K562 (cell line): ENCODE data around the gene RAD50.

Experiments
- NFE2 ChIP-seq: IDR thresholded peaks from 2 replicates; pipeline ENCODE4 v1.6.1; 2014; ENCODE audit warnings: antibody characterized with exemption, low read depth
- ZBTB17 ChIP-seq: fragments of 450-650 bp; formaldehyde crosslinking; IDR thresholded peaks from 2 replicates; pipeline ENCODE4 v1.4.0; 2020; ENCODE audit warnings: mild to moderate bottlenecking
- ZNF24 ChIP-seq: fragments of 450-650 bp; IDR thresholded peaks from 2 replicates; pipeline ENCODE4 v1.6.1; 2016
- ZNF780A ChIP-seq: fragments of 250-450 bp; sonication (Bioruptor Pico); IDR thresholded peaks from 2 replicates; pipeline ENCODE4 v1.5.0; 2021; ENCODE audit warnings: mild to moderate bottlenecking
- TF ChIP-seq, protein P1 (sequence below): fragments of 250-450 bp; sonication (Bioruptor Pico); IDR thresholded peaks from 2 replicates; pipeline ENCODE4 v1.5.0; 2020; ENCODE audit warnings: mild to moderate bottlenecking, borderline replicate concordance
- TF ChIP-seq, protein P2 (sequence below): fragments of 450-650 bp; formaldehyde crosslinking; IDR thresholded peaks from 2 replicates; pipeline ENCODE4 v1.4.0; 2022; ENCODE audit warnings: missing genetic modification characterization
- TF ChIP-seq, protein P3 (sequence below): fragments of 250-450 bp; sonication (Bioruptor Pico); IDR thresholded peaks from 2 replicates; pipeline ENCODE4 v1.4.0; 2020; ENCODE audit warnings: mild to moderate bottlenecking, moderate library complexity, borderline replicate concordance
- TF ChIP-seq, protein P4 (sequence below), 3 experiments: IDR thresholded peaks in 2 of 3; conservative IDR thresholded peaks in 1 of 3; 2 replicates each; pipeline ENCODE4 v1.5.1; 2011 to 2012; ENCODE audit warnings: low read length in 3 of 3, mild to moderate bottlenecking in 3 of 3, control low read depth in 2 of 3, improper control_type of control experiment in 1 of 3, inconsistent platforms in 1 of 3, low read depth in 1 of 3, mixed read lengths in 1 of 3, moderate library complexity in 1 of 3; ENCODE audit not compliant: insufficient read depth in 2 of 3

DNA sequence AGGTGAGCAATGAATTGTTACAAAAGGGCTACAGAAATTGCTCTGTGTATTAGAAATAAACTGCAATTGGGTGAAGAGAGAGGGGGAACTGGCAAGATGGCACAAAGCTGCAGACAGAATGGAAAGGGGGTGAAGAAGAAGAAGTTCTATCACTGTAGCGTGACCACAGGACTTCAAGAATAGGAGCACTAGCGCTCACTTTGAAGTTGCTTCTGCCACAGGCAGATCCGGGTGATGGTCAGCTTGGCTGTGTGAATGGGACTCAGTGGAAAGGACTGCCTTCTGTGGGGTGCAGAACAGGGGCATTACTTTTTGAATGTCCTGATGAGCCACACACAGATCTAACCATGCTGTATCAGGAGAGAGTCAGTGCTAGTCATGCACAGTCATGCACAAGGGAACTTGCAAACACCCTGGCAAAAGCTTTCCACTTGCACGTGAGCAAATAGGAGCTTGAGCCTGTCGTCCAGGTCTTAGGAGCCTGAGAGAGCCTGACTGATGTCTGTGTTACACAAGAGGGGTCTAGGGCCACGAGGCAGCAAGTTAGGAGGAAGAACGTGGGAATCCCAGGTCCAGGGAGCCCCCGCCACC lies 29.7 kb upstream of the RAD50 start:
- TF ChIP-seq ZNF24 = no peak
- peak; percentile 59; the same call in 1 of the 2 replicates for TF ChIP-seq ZBTB17
- TF ChIP-seq, protein P1, sequence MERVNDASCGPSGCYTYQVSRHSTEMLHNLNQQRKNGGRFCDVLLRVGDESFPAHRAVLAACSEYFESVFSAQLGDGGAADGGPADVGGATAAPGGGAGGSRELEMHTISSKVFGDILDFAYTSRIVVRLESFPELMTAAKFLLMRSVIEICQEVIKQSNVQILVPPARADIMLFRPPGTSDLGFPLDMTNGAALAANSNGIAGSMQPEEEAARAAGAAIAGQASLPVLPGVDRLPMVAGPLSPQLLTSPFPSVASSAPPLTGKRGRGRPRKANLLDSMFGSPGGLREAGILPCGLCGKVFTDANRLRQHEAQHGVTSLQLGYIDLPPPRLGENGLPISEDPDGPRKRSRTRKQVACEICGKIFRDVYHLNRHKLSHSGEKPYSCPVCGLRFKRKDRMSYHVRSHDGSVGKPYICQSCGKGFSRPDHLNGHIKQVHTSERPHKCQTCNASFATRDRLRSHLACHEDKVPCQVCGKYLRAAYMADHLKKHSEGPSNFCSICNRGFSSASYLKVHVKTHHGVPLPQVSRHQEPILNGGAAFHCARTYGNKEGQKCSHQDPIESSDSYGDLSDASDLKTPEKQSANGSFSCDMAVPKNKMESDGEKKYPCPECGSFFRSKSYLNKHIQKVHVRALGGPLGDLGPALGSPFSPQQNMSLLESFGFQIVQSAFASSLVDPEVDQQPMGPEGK (CRISPR knock-in tag) = no peak
- TF ChIP-seq NFE2 = peak; percentile 80
- TF ChIP-seq, protein P2, sequence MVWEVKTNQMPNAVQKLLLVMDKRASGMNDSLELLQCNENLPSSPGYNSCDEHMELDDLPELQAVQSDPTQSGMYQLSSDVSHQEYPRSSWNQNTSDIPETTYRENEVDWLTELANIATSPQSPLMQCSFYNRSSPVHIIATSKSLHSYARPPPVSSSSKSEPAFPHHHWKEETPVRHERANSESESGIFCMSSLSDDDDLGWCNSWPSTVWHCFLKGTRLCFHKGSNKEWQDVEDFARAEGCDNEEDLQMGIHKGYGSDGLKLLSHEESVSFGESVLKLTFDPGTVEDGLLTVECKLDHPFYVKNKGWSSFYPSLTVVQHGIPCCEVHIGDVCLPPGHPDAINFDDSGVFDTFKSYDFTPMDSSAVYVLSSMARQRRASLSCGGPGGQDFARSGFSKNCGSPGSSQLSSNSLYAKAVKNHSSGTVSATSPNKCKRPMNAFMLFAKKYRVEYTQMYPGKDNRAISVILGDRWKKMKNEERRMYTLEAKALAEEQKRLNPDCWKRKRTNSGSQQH = no peak
- TF ChIP-seq, protein P3, sequence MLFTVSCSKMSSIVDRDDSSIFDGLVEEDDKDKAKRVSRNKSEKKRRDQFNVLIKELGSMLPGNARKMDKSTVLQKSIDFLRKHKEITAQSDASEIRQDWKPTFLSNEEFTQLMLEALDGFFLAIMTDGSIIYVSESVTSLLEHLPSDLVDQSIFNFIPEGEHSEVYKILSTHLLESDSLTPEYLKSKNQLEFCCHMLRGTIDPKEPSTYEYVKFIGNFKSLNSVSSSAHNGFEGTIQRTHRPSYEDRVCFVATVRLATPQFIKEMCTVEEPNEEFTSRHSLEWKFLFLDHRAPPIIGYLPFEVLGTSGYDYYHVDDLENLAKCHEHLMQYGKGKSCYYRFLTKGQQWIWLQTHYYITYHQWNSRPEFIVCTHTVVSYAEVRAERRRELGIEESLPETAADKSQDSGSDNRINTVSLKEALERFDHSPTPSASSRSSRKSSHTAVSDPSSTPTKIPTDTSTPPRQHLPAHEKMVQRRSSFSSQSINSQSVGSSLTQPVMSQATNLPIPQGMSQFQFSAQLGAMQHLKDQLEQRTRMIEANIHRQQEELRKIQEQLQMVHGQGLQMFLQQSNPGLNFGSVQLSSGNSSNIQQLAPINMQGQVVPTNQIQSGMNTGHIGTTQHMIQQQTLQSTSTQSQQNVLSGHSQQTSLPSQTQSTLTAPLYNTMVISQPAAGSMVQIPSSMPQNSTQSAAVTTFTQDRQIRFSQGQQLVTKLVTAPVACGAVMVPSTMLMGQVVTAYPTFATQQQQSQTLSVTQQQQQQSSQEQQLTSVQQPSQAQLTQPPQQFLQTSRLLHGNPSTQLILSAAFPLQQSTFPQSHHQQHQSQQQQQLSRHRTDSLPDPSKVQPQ (CRISPR knock-in tag) = no peak
- TF ChIP-seq ZNF780A (CRISPR knock-in tag) = no peak
- TF ChIP-seq, protein P4, sequence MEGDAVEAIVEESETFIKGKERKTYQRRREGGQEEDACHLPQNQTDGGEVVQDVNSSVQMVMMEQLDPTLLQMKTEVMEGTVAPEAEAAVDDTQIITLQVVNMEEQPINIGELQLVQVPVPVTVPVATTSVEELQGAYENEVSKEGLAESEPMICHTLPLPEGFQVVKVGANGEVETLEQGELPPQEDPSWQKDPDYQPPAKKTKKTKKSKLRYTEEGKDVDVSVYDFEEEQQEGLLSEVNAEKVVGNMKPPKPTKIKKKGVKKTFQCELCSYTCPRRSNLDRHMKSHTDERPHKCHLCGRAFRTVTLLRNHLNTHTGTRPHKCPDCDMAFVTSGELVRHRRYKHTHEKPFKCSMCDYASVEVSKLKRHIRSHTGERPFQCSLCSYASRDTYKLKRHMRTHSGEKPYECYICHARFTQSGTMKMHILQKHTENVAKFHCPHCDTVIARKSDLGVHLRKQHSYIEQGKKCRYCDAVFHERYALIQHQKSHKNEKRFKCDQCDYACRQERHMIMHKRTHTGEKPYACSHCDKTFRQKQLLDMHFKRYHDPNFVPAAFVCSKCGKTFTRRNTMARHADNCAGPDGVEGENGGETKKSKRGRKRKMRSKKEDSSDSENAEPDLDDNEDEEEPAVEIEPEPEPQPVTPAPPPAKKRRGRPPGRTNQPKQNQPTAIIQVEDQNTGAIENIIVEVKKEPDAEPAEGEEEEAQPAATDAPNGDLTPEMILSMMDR (IDR thresholded peaks at IDR 0.05 in 2 of 3, conservative IDR thresholded peaks at IDR 0.05 in 1 of 3; ENCODE audit: insufficient read depth in 2 of 3, low read depth in 1 of 3, low read length in 3 of 3) = peak in 1 of 3 experiments; percentile 8; a peak in 2 of 6 replicates
